CD4-positive, alpha-beta T cell treated with Interleukin-15 for 4 hours (primary cell): ENCODE measurements around the gene ACER2.
"Not testable (repeated sequence)": the region's sequence is repeated elsewhere in the genome, so short reads cannot be mapped to it uniquely, and the experiment has no call there.

Experiments used
- DNase-seq: peaks from one replicate; pipeline ENCODE4 v3.0.0-alpha.2; 2020; ENCODE audit warnings: low spot score

ACER2 gene

DNA sequence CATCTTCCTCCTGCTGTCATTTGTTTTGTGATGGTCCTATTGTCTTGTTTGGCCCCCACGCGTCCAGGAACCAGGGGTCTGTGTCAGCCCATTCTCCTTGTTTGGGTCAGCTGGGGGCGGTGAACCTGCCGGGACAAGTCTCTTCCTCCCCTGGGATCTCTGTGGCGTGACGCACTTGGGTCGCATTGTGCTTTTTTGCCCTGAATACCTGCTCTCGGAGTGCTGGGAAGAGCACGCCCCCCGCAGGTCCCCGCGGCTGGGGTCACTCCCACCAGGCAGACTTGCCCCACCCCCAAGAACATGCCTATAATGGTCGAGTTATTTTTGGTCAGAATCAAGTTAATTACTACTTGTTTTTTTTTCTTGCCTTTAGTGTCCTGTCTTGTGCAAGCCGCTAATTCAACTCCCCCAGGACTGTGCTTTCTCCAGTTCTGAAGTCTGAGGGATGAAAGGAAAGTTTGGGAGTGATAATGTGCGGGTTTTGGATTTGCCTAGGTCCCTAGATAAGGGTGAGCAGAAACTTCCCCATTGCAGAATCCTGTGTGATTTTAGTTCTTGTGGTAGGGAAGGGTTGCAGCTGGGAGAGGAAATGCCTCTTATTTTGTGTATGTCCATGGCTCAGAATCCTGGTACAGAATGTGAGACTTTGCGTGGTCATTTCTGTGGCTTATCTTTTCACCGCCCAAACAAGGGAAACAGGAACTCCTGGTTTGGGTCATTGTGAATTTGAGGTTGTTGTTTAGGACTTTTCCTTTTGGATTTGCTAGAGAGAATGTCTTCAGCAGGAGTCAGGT, 789 bp downstream of the ACER2 start:
- no peak for DNase-seq

DNA sequence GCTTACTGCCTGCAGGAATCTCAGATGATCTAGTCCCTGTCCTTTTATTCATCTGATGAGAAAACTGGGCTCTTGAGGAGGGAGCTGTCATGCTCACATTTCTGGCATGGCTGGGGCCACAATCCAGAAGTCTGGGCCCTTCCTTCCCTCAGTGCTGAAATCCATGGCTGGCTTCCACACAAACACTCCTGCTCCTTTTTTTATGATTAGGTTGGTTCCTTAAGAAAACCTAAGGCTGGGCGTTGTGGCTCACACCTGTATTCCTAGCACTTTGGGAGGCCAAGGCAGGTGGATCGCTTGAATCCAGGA, 1.3 kb downstream of the ACER2 start:
- no peak for DNase-seq

DNA sequence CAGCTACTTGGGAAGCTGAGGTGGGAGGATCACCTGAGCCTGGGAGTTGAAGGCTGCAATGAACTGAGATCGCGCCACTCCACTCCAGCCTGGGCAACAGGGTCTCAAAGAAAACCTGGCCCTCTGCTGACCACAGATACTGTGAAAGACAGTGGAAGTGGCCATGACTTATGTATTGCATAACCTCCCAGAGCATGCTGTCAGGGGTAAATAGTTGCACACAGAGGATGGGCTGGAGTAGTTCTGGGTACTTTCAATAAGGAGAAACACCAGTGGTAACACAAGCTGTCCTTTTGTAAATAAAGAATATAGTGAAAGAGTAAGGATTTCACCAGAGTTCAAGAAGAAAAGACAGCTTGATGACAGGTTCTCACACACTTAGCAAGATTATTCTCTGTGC, 1.8 kb downstream of the ACER2 start:
- no peak for DNase-seq

DNA sequence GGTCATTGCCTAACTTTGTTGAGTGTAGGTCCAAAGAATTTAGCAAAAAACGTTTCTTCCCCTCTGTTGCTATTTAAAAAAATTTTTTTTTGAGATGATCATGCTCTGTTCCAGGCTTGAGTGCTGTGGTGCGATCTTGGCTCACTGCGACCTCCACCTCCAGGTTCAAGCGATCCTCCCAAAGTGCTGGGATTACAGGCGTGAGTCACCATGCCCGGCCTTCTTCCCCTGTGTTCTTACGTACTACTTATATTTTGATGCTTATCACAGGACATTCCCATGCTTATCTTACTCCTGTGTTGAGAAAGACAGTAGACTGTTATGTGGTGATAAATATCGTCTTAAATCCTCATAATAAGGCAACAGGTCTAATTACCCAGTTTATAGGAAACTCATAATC, 2.5 kb downstream of the ACER2 start:
- no peak for DNase-seq

DNA sequence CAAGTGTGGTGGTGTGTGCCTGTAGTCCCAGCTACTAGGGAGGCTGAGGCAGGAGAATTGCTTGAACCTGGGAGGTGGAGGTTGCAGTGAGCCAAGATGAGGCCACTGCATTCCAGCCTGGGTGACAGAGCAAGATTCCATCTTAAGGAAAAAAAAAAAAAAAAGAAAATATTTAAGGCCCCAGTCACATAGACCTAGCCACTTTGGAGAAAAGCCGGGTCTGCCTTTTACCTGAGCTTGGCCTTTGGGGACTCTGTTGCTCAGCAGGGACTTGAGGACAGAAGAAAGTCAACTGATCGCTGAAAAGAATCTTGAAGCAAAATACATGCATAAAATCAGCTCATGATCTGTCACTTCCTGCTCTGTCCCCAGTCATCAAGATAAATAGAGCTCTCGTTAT, 4.6 kb downstream of the ACER2 start:
- DNase-seq: not testable (repeated sequence)

DNA sequence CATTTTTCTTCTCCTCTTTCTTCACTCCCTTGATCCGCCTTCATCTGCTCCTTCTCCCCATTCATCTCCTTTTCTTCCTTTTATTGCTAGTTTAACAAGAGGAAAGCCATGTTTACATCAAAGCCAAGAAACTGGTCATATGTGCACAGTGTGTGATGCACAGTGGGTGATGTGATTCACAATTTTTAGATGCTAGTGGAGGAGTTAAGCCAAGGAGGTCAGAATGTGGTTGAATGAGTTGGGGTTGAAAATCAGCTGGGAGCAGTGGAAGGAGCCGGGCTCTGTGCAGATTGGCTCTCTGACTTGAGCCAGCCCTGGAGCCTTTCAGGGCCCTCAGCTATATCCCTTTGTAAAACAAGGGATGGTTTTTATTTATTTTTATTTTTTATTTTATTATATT, 7.3 kb downstream of the ACER2 start:
- no peak for DNase-seq

DNA sequence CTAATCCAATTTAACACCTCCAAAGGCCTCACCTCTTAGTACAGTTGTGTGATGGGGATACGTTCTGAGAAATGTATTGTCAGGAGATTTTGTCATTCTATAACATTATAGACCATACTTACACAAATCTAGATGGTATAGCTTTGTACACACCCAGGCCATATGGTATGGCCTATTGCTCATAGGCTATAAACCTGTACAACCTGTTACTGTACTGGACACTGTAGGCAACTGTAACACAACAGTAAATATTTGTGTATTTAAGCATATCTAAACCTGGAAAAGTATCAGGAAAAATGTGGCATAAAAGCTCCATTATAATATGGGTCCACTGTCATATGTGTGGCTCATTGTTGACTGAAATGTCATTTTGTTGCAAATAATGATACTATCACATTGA, 12.1 kb downstream of the ACER2 start:
- DNase-seq: no peak

DNA sequence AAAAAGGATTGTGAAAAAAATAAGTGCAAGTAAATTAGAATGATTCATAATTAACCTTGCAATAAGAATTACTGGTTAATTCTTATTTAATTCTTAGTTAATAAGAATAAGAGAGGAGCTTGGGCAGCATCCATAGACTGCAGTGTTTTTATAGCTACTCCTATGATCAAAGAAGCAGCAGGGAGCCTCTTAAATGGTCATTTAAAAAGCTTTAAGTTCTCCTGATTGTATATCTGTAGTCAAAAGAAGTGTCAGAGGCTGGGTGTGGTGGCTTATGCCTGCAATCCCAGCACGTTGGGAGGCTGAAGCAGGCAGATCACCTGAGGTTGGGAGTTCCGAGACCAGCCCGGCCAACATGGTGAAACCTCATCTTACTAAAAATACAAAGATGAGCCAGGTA, 14.4 kb downstream of the ACER2 start:
- no peak for DNase-seq

DNA sequence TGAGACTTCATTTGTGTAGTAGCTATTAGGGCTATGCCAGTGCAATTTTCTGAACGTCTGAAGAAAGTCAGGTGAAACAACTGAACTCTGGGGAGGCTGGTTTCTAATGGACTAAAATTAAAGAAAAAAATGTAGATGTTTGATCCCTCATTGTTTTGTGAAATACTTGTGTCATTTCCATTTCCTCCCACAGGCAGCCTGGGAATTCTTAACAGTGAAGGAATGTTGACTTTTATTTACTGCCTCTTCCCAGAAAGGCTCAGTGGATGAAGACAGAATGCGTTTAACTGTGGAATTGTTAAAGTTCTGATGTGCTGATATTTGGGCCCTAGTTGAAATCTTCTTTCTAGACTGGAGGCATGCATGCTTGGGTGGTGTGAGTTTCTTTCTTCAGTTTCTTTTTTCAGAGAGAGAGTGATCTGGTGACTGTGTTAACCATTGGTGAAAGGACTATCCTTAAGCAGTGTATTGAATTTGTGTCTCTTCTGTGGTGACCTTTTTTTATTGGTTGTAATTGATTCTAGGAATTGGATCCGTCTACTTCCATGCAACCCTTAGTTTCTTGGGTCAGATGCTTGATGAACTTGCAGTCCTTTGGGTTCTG, 15.5 kb downstream of the ACER2 start:
- no peak for DNase-seq

DNA sequence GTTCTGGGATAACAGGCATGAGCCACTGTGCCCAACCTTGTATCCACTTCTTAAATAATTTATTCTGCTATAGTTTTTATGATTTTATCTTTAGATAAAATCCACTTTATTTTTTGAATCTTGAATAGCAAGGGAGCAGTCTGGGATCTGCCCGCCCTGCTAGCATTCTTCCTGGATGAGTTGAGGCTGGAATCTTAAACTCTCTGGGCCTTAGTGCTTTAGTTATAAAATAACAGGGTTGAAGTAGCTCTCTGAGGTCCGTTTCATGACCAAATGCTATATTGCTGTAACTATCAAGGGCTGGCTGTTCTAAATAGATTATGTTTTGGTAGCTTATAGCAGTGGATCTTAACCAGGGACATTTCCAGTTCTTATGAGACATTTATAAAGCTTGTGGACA, 20.8 kb downstream of the ACER2 start:
- no peak for DNase-seq

DNA sequence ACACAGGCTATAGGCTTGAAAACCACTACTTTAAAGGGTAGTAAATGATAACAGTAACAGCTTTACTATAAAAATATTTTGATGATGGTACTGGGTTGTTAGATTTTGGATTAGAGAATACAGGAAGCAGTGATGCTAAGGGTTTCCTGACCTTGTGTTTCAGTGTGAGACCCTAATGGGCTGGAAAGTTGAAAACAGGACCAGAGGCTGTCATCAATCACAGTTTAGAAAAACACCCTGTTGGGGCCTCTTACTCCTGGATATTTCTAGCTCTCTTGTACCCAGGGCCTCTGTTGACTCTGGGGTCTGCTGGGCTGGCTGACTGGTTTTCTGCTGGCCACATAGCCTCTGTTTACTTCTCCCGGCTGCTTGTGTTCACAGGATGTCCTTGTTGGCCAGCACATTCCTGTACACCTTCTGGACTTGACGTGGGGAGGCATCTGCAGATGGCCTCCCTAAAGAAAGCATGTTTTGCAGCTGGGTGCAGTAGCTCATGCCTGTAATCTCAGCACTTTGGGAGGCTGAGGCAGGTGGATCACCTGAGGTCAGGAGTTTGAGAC, 21.5 kb downstream of the ACER2 start:
- no peak for DNase-seq

DNA sequence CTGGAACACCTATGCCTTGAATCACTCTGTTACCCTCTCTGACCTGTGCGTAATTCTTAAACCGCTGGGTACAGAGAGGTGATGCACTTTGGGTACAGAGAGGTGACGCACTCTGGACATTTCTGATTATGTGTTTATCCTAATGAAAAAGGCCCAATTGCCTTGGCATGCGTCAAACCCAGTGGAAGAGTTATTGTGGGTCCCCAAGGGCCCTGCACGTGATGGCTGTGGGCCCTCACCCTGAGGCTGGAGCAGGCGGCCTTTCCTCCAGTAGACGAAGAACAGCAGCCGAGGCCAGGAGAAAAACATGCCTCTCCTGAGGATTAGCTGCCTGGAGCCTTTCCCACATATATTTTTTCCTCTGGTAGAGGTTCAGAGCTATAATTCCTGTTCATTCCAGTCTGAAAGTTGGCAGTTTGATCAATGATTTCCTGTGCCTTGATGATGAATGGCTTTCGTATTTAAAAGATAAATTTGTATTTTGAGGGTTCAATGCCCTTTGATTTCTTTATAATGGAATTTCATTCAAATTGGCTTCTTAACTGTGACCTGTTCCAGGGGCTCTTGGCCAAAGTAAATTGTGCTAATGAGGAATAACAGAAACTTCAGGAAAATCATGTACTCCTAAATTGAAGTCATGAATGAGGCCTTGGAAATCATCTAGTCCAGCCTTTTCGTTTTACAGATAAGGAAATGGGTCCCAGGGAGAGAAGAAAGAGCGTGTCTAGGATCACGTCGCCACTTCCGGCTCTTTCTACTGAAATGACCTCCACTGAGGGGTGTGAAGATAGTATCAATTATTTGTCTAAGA, 22.8 kb downstream of the ACER2 start:
- DNase-seq: no peak

DNA sequence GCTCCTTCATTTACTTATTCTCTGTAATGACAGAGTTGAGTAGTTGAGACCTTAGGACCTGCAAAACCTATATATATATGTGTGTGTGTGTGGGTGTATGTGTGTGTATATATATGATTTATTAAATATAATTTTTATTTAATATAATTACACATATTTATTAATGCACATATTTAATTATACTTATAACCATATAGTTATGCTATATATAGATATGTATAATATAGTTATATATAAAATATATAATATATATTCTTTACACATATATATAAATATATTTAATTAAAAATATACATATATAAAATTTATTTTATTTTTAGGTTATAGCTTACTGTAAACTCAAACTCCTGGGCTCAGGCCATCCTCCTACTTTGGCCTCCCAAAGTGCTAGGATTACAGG, 23.7 kb downstream of the ACER2 start:
- no peak for DNase-seq

DNA sequence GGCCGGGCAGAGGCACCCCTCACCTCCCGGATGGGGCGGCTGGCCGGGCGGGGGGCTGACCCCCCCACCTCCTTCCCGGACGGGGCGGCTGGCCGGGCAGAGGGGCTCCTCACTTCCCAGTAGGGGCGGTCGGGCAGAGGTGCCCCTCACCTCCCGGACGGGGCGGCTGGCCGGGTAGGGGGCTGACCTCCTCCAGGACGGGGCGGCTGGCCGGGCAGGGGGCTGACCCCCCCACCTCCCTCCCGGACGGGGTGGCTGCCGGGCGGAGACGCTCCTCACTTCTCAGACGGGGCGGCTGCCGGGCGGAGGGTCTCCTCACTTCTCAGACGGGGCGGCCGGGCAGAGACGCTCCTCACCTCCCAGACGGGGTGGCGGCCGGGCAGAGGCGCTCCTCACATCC, 24.9 kb downstream of the ACER2 start:
- not testable (repeated sequence) for DNase-seq

DNA sequence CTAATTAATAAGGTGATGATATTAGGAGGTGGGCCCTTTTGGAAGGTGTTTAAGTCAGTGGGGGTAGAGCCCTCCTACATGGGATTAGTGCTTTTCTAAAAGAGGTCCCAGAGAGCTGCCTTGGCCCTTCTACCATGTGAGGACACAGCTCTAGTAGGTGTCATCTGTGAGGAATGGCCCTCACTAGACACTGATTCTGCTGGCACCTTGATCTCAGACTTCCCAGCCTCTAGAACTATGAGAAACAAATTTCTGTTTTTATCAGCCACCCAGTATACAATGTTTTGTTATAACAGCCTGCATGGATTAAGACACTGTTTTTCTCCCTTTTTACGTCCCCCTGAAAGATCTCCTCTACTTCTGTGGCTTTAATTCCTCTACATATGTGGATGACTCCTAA, 31.6 kb downstream of the ACER2 start:
- no peak for DNase-seq

DNA sequence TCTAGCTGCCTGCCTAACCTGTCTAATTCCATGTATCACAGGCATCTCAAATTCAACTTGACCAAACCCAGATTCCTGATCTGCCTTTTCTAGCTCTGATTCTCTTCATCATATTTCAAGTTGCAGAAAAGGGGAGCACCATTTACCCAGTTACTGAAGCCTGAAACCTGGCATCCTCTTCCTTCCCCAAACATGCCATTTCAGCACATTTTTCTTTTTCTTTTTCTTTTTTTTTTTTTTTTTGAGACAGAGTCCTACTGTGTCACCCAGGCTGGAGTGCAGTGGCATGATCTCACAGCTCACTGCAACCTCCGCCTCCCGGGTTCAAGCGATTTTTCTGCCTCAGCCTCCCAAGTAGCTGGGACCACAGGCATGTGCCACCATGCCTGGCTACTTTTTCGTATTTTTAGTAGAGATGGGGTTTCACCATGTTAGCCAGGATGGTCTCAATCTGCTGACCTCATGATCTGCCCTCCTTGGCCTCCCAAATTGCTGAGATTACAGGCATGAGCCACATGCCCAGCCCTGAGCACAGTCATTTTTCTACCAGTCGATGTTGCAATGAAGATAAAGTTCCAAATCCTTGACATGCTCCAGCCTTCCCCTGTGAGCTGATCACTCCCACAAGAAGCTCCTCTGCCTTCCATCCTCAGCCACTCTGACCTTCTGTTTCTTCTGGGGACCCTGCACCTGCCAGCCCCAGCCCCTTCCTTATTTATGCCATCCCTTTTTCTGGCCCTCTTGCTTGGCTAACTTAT, 32.2 kb downstream of the ACER2 start:
- no peak for DNase-seq

DNA sequence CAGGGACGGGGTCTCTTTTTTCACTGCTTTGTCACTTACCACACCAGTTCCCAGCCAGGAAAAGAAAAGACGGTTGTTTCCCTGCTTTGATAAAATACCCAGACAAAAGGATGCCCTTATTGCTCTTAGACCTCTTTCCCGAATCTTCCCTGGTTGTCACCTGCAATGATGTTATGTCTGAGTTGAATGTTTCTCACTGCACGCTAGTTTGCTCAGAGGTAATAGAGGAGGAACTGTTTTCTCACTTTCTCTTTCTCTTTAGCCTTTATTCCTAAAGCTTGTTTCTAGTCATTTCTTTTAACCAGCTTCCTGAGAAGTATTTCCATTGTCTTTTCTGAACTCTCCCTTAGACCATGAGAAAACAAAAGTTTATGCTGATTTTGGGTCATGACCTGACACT, 32.9 kb downstream of the ACER2 start:
- peak; percentile 21 for DNase-seq

DNA sequence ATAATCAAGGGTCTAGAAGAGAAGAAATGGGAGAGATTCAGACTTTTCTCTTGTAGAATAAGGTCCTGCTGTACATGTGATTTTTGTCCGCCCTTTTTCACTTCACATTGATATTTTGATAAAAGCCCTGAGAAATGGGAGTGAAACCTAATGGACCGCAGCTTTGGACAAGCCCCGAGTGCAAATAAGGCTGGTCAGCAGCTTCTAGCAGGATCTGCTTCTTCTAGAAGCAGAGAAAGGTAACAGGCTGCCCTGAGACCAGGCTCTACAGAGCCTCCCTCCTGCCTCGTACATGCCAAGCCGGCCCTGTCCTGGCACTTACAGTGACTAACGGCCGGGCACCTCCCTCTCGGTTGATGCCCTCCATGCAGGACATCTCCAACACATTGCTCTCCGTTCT, 33.4 kb downstream of the ACER2 start:
- no peak for DNase-seq

DNA sequence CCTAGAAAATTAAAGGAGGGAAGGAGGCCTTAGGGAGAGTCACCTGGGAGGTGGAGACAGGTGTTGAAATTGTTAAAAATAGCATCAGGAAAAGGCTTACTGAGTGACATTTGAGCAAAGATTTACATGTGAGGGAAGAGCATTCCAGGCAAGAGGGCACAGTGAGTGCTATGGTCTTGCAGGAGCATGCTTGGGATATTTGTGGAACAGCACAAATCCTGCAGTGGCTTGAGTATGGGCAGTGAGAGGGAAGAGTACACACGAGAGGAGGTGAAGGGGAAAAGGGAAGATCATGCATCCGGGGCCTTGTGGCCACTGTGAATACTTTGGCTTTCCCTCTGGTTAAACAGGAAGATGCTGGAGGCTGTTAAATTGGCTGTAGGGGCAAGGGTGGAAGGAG, 36.6 kb downstream of the ACER2 start:
- DNase-seq: no peak

DNA sequence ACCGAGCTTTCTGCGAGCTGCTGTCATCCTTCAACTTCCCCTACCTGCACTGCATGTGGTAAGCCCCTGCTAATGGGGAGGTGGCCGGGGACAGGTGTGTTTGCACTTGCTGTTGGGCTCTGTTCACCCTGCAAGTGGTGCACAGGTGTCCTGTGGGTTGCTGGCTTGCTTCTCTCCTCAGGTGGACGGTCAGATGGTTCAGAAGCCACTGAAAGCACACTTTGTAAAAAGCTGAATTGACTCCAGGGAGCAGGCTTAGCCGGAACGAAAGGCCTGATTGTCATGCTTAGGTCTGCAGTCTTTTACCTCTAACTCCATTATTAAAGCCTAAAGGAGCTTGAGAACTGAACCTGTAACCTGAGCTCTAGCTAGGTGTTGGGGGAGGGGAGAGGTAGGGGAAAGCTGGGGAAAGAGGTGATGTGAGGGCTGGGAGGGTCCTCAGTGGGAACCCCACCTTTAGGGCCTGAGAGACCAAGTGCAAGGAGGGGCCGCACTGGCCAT, 37.6 kb downstream of the ACER2 start:
- no peak for DNase-seq

DNA sequence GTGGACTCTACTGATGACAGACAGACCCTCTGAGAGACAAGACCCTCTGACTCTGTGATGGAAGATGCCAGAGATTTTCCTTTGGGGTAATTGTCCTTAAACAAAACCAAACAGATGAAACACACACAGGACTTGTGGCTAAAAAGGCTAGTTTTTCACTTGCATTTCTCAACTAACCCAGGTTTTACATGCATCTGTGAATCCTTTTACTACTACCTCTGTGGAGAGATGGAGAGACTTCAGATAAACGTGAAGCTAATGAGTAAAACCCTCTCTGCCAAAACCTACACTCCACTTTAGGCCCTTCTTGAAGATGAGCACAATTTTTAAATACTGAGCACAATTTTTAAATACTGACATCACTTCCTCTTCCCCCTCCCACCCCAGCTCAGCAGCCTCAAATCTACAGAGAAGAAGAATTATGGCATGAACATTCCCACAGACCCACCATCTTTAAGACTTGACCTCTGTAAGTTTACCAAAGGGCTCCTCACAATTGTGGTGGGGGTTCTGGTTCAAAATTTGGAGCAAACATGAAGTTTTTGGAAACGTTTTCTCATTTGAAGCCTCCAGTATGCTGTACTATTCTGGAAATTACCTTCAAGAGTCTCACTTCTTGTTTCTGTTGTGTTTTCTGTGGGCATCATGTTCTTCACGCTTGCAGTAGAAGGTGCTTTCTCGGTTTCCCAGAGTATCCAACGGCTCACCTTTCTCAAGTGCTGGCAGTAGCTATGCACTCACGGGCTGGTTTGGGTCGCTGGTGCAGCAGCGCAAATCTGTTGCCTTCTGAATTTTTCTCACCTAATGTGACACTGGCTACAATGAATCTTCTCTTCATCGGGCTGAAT, 42.7 kb downstream of the ACER2 start:
- no peak for DNase-seq
